A673 (cell line): ENCODE data around the gene GRIK3.

Experiments
- CTCF ChIP-seq: fragments of 300-800, 200-600 bp; sonication (generic); conservative IDR thresholded peaks from 2 replicates; pipeline ENCODE4 v1.5.1; 2017; ENCODE audit warnings: low read depth, mild to moderate bottlenecking, antibody characterized with exemption, low read length, moderate library complexity, mixed read lengths
- EZH2 ChIP-seq: fragments of 200-600 bp; sonication (generic); IDR thresholded peaks from 2 replicates; pipeline ENCODE4 v1.6.1; 2017; ENCODE audit warnings: borderline replicate concordance, low read depth, mild to moderate bottlenecking, mixed read lengths, antibody characterized with exemption, low read length; ENCODE audit not compliant: poor library complexity, severe bottlenecking

DNA sequence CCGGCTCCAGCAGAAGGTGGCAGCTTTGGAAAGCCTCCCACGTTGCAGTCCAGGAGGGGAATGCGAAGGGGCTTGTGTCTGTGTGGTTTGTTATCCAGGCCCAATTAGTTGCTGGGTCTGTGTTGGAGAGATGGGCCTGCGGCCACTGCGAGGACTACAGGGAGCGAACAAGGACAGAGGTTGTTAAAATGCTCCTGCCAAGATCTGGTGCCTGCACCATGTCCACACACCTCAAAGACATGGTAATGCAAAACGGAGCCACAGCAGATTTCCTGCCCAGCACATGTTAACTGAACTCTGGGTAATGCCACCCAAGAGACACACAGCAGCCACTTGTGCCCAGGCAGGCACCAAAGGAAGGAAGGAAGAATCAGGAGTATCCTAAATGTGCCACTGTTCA is 18.6 kb downstream of the GRIK3 start:
- TF ChIP-seq EZH2, result no peak
- no peak for TF ChIP-seq CTCF
